Spleen (tissue), 7 donors: Measurements from ENCODE around the gene NEAT1.

Experiments
- POLR2A ChIP-seq, 3 donors: fragments of 450-650 bp; IDR thresholded peaks; one replicate each; pipeline ENCODE4 v1.5.1; 2017; ENCODE audit warnings: antibody characterized with exemption in 3 of 3, mild to moderate bottlenecking in 1 of 3
- TF ChIP-seq, protein P1 (sequence below), 11 experiments: fragments of 200-600 bp in 7 of 11; fragments of 450-650 bp in 4 of 11; sonication (generic) in 4 of 11; IDR thresholded peaks in 8 of 11; conservative IDR thresholded peaks in 3 of 11; 1 replicate in 7 of 11; 2 replicates in 4 of 11; pipeline versions ENCODE4 v1.4.0 to v1.8.0; 2016 to 2021; ENCODE audit warnings: antibody characterized with exemption in 11 of 11, inconsistent platforms in 4 of 11, mild to moderate bottlenecking in 1 of 11
- donor health status: DM: no; HTN: no; CAD: no; lungs with moderate emphysema.
- donor health status: DM: no; HTN: no; CAD: no.
- donor health status: DM: no; HTN: no; CAD: no.

DNA sequence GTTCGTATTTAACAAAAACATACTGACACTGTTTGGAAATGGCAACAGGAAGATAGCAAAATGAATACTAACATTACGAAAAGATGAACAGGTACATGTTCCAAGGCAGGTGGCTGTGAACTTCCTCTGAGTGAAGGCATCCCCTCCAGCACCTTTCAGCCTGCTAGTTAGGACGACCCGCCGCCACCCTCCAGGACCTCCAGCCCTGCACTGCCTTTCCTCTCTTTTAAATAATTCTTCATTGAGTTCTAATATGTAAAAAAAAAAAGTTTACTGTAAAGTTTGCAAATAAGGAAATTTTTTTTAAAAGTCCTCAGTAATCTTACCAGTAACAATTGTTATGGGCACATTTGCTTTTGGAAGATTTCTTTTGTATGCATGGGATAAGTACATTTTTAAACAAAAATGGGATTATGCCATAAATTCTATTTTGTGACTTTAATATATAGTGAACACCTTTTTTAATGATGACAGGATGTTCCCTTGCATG, 6.0 kb downstream of the NEAT1 start:
- TF ChIP-seq, protein P1, sequence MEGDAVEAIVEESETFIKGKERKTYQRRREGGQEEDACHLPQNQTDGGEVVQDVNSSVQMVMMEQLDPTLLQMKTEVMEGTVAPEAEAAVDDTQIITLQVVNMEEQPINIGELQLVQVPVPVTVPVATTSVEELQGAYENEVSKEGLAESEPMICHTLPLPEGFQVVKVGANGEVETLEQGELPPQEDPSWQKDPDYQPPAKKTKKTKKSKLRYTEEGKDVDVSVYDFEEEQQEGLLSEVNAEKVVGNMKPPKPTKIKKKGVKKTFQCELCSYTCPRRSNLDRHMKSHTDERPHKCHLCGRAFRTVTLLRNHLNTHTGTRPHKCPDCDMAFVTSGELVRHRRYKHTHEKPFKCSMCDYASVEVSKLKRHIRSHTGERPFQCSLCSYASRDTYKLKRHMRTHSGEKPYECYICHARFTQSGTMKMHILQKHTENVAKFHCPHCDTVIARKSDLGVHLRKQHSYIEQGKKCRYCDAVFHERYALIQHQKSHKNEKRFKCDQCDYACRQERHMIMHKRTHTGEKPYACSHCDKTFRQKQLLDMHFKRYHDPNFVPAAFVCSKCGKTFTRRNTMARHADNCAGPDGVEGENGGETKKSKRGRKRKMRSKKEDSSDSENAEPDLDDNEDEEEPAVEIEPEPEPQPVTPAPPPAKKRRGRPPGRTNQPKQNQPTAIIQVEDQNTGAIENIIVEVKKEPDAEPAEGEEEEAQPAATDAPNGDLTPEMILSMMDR (IDR thresholded peaks at IDR 0.05 in 8 of 11, conservative IDR thresholded peaks at IDR 0.05 in 3 of 11), result no peak
- TF ChIP-seq POLR2A (IDR thresholded peaks at IDR 0.05), result peak in 1 of 3 donors; percentile 53
